ENCODE data around the gene GLT6D1.

GRCh38 chr9:135660407-135660806 lies 21.1 kb upstream of the GLT6D1 start:
- no peak for TF ChIP-seq CTCF (IDR thresholded peaks at IDR 0.05; ENCODE audit: insufficient read depth, low read depth, low read length)
- TF ChIP-seq EZH2 (IDR thresholded peaks at IDR 0.05; ENCODE audit: insufficient read depth, low read length) = no peak

Data from astrocyte (in vitro differentiated cells and primary cell).